ENCODE data around the gene CD40.
"Not testable (repeated sequence)": the region's sequence is repeated elsewhere in the genome, so short reads cannot be mapped to it uniquely, and the experiment has no call there.

The CD40 gene

GRCh38 chr20:46099491-46100287 lies 18.4 kb upstream of the CD40 start:
- DNase-seq (ENCODE audit: low read depth) = no peak

DNA sequence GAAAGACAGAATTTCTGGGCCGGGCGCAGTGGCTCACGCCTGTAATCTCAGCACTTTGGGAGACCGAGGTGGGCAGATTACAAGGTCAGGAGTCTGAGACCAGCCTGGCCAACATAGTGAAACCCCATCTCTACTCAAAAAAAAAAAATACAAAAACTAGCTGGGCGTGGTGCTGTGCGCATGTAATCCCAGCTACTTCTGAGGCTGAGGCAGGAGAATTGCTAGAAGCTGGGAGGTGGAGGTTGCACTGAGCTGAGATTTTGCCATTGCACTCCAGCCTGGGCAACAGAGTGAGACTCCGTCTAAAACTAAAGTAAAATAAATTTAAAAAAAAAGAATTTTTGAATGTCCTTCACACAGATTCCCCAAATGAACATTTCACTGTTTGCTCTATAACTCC lies 17.7 kb upstream of the CD40 start:
- not testable (repeated sequence) for DNase-seq (ENCODE audit: low read depth)

- DNase-seq (ENCODE audit: low read depth) = no peak
These were observed 17.1 kb upstream of the CD40 start for GRCh38 chr20:46100988-46101387.

DNA sequence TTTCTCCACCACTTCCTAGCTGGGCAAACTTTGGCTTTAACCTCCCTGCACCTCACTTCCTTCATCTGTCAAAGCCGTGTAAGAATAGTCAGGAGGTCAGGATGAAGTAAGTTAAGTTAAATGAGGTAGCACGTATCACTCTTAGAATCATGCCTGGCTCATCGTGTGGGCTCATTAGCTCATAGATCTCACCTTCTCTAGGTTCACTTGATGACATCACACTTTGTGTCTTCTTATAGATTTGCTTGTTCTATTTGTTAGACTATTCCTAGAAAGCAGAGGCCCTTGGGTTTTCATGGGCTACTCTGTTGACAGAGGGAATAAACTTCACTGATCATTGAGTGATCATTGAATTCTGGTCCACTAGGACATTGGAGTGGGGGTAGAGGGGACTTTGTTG lies 16.2 kb upstream of the CD40 start:
- DNase-seq (ENCODE audit: low read depth) = no peak

- no peak for DNase-seq (ENCODE audit: low read depth)
These were observed 15.2 kb upstream of the CD40 start for GRCh38 chr20:46102940-46103339.

- no peak for DNase-seq (ENCODE audit: low read depth)
These were observed 13.9 kb upstream of the CD40 start for GRCh38 chr20:46104262-46104661.

DNA sequence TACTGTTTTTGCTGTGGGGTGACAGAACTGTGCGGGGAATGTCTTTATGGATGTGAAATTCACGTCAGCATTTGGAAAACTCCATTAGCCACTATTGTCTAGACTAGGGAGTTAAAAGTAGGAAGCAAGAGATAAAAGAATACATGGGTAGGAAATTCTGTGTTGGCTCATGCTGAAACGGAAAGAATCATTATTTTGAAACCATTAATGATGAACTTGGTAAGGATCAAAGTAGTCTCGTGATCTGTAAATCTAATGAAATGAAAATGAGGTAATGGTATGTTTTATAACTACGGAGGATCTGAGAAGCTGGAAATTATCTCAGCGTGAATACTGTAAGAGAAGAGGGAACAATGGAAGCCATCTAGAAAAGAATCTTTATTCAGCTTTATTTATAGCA lies 11.1 kb upstream of the CD40 start:
- DNase-seq (ENCODE audit: low read depth) = no peak

GRCh38 chr20:46108435-46108841 lies 9.7 kb upstream of the CD40 start:
- DNase-seq (ENCODE audit: low read depth) = no peak

DNA sequence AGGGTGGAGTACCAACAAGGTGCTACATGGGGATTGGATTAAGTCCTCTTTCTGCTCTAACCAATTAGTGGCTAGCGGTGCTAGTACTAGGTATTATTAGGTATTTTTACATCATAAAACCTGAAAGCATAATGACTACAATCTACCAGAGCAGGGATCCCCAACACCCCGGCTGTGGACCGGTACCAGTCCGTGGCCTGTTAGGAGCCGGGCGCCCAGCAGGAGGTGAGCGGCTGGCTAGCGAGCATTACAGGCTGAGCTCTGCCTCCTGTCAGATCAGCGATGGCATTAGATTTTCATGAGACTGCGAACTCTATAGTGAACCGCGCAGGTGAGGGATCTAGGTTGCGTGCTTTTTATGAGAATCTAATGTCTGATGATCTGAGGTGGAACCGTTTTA lies 9.1 kb upstream of the CD40 start:
- no peak for DNase-seq (ENCODE audit: low read depth)

DNA sequence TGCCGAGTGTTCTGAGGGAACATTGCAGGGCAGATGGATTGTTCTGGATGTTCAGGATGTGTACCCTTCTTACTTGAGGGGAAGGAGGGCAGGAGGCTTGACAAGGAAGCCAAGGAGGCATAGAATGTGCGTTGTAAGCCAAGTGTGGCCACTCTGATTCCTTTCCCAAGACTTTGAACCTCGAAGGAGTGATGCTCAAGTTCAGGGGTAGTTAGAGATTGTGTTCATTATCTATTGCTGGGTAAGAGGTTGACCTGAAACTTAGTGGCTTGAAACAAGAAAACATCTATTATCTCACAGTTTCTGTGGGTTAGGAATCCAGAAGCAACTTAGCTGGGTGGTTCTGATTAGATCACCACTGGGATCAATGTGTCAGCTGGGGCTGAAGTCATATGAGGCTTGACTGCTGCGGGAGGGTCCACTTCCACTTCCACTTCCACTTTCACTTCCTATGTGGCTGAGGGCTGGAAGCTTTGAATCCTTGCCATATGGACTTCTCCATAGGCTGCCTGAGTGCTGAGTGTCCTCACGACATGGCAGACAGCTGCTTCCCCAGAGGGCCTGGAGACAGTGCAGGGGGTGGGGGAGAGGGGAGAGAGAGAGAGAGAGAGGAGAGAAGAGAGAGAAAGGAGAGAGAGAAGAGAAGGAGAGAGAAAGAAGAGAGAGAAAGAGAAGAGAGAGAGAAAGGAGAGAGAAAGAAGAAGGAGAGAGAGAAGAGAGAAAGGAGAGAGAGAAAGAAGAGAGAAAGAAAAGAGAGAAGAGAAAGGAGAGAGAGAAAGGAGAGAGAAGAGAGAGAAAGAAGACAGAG lies 6.9 kb upstream of the CD40 start:
- DNase-seq (ENCODE audit: low read depth) = no peak

- DNase-seq (ENCODE audit: low read depth) = no peak
These were observed 6.3 kb upstream of the CD40 start for GRCh38 chr20:46111836-46112212.

- DNase-seq (ENCODE audit: low read depth) = no peak
These were observed 5.5 kb upstream of the CD40 start for GRCh38 chr20:46112430-46113112.

- no peak for DNase-seq (ENCODE audit: low read depth)
These were observed 5.0 kb upstream of the CD40 start for GRCh38 chr20:46113113-46113470.

DNA sequence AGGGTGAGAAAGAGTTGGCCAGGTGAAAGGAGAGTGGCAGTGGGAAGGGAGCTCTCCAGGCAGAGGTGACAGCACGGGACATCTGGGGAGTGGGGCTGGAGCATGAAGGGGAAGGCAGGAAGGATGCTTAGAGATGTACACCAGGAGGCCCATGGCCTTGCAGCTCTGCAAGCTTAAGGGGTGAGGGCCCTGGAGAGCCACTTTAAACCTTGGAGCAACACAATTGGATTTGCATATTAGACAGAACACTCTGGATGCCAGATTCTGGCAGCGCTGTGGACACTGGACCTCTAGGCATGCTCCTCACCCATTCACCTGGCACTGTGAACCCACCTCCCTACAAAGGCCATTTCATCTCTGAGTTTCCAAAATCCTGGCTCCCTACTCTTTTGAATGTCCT lies 3.7 kb upstream of the CD40 start:
- no peak for DNase-seq (ENCODE audit: low read depth)

DNA sequence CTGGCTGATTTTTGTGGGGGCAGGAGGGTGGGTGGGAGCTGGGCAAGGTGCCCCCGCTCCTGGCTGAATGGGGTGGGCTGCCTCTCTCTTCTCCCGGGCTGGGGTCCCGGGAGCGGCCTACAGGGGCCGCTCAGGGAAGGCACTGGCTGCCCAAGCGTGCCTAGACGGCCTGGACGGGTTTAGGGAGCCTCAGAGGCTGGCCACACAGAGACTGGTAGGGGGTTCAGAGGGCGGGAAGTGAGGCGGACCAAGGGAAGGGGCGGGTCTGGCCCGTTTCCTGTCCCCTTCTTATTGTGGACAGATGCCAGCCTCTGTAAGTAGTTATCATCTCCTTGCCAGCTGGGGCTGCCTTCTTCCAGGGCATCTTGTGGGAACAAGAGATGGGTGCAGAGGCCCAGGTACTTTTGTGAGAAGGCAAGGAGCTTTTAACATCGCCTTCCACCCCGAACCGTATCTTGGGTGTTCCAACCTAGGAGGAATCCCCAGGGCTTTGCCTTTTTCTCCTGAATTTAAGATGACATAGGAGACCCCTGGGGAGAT lies 437 bp downstream of the CD40 start:
- DNase-seq (ENCODE audit: low read depth) = no peak

DNA sequence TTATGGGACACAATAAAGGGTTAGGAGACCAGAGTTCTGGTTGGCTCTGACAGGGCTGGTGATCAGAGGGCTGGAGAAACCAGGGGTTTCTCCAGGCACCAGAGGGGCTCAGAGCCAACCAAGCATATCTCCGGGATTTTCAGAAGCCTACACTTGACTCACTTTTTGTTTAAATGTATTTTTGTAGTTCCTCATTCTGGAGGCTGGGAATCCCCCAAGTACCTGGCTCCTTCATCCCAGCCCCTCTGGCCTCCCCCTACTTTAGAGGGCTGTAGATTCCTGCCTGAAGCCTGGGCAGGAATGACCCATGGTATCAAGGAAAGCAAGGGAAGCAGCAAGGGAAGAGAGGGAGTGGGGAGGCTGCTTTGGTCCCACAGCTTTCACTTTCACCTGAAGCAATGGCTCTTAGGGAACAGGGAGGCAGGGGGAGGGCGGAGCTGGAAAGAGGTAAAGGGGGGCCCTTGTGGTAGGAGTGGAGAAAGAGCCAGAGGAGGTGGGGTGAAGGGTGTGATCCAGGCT lies 973 bp downstream of the CD40 start:
- DNase-seq (ENCODE audit: low read depth) = no peak

DNA sequence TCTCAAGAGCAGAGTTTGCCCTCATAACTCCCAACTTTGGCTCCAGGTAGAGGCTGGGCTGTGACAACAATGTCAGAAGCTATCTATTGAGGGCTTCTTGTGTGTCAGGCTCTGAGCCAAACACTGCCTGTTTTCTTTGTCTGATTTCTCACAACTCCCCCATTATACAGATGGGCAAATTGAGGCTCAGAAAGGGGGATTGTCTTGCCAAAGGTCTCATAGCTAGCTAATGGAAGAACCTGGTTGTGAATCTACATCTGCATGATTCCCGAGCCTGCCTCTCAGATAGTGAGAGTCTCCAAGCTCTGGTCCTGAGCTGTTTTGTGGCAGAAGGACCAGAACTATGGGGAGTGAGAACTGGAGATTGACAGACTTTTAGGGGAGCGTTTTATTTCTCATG lies 1.4 kb downstream of the CD40 start:
- no peak for DNase-seq (ENCODE audit: low read depth)

DNA sequence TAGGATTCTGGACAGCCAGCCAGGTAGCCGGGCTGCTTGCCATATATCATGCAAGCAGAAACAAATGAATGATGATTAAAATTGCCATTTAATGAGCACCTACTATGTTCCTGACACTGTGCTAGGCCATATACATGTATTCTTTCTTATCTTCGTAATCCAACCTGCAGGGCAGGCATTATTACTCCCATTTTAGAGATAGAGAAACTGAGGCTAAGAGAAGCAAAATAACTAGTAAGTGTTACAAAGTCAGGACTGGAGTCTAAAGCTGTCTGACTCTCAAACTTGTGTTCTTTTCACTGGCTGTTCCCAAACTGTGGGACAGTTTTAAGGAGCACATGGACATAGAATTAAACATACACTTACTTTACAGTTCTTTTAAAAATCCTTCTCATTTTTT lies 2.0 kb downstream of the CD40 start:
- DNase-seq (ENCODE audit: low read depth) = no peak

GRCh38 chr20:46121184-46121930 lies 3.2 kb downstream of the CD40 start:
- DNase-seq (ENCODE audit: low read depth) = no peak

GRCh38 chr20:46122071-46122470 lies 4.0 kb downstream of the CD40 start:
- DNase-seq (ENCODE audit: low read depth) = peak; percentile 31

- no peak for DNase-seq (ENCODE audit: low read depth)
These were observed 4.7 kb downstream of the CD40 start for GRCh38 chr20:46122516-46123481.
